ENCODE measurements around the gene SETD2.

- no peak for TF ChIP-seq CTCF (conservative IDR thresholded peaks at IDR 0.05 in 1 of 2, IDR thresholded peaks at IDR 0.05 in 1 of 2; ENCODE audit: low read depth in 1 of 2, low read length in 2 of 2)
- no peak for TF ChIP-seq EZH2 (IDR thresholded peaks at IDR 0.05; ENCODE audit: low read length, missing control alignments)
These were observed 181.4 kb downstream of the SETD2 start for GRCh38 chr3:46982546-46982945.

Measured in fibroblast of lung (primary cell).